ENCODE measurements around the gene CRABP2. TPM values are rescaled to one million over a fixed set of nuclear protein-coding genes. Genes with fewer than 3 reads are reported as not detected.
A peak's percentile ranks its signal among the peaks of the same experiment; 100 is the strongest.

CRABP2 gene
- total and polyA plus RNA-seq, 2 of the 13 experiments (the other 11 are each of a cell fraction or from before 2014, with no cell fraction given), result 0.40 to 0.60 TPM

DNA sequence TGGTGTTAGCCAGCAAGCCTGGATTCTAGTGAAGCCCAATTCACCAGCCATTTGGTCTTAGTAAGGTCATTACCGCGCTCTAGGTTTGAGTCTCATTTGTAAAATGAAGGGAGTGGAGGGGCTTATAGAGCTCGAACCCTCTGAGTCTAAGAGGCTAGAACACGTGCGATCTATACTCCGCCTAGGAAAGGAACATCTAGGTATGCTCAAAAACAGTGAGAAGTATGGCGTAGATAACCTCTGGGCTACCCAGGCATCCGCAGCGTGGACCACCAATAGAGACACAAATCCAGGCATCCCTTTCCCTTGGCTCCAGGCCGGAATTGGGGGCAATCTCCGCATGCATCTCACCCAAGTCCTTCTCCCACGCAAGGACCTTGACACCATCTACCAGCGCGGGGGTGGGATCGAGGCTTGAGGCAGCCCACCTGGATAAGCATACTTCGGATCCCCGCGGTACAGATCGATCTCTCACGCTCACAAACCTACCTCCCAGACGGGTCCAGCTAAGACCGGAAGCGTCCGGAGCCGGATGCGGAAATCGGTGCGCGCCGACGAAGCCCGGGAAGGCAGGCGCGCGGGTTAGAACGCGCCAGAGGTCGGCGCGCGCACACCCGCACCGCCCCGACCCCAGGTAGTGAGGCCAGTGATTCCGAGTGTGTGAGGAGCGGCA, 22.7 kb upstream of the CRABP2 start, which contains the start of gene METTL25B (continued):
- TF ChIP-seq, protein P1, sequence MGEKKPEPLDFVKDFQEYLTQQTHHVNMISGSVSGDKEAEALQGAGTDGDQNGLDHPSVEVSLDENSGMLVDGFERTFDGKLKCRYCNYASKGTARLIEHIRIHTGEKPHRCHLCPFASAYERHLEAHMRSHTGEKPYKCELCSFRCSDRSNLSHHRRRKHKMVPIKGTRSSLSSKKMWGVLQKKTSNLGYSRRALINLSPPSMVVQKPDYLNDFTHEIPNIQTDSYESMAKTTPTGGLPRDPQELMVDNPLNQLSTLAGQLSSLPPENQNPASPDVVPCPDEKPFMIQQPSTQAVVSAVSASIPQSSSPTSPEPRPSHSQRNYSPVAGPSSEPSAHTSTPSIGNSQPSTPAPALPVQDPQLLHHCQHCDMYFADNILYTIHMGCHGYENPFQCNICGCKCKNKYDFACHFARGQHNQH (CRISPR knock-in tag; IDR thresholded peaks at IDR 0.05), result peak; percentile 13; the same call in 1 of the 2 replicates
- TF ChIP-seq, protein P2, sequence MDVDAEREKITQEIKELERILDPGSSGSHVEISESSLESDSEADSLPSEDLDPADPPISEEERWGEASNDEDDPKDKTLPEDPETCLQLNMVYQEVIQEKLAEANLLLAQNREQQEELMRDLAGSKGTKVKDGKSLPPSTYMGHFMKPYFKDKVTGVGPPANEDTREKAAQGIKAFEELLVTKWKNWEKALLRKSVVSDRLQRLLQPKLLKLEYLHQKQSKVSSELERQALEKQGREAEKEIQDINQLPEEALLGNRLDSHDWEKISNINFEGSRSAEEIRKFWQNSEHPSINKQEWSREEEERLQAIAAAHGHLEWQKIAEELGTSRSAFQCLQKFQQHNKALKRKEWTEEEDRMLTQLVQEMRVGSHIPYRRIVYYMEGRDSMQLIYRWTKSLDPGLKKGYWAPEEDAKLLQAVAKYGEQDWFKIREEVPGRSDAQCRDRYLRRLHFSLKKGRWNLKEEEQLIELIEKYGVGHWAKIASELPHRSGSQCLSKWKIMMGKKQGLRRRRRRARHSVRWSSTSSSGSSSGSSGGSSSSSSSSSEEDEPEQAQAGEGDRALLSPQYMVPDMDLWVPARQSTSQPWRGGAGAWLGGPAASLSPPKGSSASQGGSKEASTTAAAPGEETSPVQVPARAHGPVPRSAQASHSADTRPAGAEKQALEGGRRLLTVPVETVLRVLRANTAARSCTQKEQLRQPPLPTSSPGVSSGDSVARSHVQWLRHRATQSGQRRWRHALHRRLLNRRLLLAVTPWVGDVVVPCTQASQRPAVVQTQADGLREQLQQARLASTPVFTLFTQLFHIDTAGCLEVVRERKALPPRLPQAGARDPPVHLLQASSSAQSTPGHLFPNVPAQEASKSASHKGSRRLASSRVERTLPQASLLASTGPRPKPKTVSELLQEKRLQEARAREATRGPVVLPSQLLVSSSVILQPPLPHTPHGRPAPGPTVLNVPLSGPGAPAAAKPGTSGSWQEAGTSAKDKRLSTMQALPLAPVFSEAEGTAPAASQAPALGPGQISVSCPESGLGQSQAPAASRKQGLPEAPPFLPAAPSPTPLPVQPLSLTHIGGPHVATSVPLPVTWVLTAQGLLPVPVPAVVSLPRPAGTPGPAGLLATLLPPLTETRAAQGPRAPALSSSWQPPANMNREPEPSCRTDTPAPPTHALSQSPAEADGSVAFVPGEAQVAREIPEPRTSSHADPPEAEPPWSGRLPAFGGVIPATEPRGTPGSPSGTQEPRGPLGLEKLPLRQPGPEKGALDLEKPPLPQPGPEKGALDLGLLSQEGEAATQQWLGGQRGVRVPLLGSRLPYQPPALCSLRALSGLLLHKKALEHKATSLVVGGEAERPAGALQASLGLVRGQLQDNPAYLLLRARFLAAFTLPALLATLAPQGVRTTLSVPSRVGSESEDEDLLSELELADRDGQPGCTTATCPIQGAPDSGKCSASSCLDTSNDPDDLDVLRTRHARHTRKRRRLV (CRISPR knock-in tag; IDR thresholded peaks at IDR 0.05), result 0 out of 2 replicates have a peak, but pooled peaks have one; percentile 25
- TF ChIP-seq, protein P3, sequence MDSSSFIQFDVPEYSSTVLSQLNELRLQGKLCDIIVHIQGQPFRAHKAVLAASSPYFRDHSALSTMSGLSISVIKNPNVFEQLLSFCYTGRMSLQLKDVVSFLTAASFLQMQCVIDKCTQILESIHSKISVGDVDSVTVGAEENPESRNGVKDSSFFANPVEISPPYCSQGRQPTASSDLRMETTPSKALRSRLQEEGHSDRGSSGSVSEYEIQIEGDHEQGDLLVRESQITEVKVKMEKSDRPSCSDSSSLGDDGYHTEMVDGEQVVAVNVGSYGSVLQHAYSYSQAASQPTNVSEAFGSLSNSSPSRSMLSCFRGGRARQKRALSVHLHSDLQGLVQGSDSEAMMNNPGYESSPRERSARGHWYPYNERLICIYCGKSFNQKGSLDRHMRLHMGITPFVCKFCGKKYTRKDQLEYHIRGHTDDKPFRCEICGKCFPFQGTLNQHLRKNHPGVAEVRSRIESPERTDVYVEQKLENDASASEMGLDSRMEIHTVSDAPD (CRISPR knock-in tag; IDR thresholded peaks at IDR 0.05), result no peak
- peak; percentile 58; the same call in 1 of the 2 replicates for TF ChIP-seq YEATS2 (CRISPR knock-in tag; IDR thresholded peaks at IDR 0.05; ENCODE audit: borderline replicate concordance)
- 0 out of 3 replicates have a peak, but pooled peaks have one; percentile 69 for TF ChIP-seq MXI1 (IDR thresholded peaks at IDR 0.05; ENCODE audit: borderline replicate concordance, low read depth, low read length)
- TF ChIP-seq NFE2L2 (IDR thresholded peaks at IDR 0.05; ENCODE audit: low read length), result no peak
- TF ChIP-seq, protein P4, sequence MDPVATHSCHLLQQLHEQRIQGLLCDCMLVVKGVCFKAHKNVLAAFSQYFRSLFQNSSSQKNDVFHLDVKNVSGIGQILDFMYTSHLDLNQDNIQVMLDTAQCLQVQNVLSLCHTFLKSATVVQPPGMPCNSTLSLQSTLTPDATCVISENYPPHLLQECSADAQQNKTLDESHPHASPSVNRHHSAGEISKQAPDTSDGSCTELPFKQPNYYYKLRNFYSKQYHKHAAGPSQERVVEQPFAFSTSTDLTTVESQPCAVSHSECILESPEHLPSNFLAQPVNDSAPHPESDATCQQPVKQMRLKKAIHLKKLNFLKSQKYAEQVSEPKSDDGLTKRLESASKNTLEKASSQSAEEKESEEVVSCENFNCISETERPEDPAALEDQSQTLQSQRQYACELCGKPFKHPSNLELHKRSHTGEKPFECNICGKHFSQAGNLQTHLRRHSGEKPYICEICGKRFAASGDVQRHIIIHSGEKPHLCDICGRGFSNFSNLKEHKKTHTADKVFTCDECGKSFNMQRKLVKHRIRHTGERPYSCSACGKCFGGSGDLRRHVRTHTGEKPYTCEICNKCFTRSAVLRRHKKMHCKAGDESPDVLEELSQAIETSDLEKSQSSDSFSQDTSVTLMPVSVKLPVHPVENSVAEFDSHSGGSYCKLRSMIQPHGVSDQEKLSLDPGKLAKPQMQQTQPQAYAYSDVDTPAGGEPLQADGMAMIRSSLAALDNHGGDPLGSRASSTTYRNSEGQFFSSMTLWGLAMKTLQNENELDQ (CRISPR knock-in tag; IDR thresholded peaks at IDR 0.05; ENCODE audit: borderline replicate concordance), result no peak
- TF ChIP-seq, protein P5, sequence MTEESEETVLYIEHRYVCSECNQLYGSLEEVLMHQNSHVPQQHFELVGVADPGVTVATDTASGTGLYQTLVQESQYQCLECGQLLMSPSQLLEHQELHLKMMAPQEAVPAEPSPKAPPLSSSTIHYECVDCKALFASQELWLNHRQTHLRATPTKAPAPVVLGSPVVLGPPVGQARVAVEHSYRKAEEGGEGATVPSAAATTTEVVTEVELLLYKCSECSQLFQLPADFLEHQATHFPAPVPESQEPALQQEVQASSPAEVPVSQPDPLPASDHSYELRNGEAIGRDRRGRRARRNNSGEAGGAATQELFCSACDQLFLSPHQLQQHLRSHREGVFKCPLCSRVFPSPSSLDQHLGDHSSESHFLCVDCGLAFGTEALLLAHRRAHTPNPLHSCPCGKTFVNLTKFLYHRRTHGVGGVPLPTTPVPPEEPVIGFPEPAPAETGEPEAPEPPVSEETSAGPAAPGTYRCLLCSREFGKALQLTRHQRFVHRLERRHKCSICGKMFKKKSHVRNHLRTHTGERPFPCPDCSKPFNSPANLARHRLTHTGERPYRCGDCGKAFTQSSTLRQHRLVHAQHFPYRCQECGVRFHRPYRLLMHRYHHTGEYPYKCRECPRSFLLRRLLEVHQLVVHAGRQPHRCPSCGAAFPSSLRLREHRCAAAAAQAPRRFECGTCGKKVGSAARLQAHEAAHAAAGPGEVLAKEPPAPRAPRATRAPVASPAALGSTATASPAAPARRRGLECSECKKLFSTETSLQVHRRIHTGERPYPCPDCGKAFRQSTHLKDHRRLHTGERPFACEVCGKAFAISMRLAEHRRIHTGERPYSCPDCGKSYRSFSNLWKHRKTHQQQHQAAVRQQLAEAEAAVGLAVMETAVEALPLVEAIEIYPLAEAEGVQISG (CRISPR knock-in tag; IDR thresholded peaks at IDR 0.05), result peak; percentile 88
- TF ChIP-seq, protein P6, sequence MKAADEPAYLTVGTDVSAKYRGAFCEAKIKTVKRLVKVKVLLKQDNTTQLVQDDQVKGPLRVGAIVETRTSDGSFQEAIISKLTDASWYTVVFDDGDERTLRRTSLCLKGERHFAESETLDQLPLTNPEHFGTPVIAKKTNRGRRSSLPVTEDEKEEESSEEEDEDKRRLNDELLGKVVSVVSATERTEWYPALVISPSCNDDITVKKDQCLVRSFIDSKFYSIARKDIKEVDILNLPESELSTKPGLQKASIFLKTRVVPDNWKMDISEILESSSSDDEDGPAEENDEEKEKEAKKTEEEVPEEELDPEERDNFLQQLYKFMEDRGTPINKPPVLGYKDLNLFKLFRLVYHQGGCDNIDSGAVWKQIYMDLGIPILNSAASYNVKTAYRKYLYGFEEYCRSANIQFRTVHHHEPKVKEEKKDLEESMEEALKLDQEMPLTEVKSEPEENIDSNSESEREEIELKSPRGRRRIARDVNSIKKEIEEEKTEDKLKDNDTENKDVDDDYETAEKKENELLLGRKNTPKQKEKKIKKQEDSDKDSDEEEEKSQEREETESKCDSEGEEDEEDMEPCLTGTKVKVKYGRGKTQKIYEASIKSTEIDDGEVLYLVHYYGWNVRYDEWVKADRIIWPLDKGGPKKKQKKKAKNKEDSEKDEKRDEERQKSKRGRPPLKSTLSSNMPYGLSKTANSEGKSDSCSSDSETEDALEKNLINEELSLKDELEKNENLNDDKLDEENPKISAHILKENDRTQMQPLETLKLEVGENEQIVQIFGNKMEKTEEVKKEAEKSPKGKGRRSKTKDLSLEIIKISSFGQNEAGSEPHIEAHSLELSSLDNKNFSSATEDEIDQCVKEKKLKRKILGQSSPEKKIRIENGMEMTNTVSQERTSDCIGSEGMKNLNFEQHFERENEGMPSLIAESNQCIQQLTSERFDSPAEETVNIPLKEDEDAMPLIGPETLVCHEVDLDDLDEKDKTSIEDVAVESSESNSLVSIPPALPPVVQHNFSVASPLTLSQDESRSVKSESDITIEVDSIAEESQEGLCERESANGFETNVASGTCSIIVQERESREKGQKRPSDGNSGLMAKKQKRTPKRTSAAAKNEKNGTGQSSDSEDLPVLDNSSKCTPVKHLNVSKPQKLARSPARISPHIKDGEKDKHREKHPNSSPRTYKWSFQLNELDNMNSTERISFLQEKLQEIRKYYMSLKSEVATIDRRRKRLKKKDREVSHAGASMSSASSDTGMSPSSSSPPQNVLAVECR (CRISPR knock-in tag; IDR thresholded peaks at IDR 0.05; ENCODE audit: borderline replicate concordance), result peak; percentile 40; the same call in 1 of the 2 replicates
